Activated effector memory CD4-positive, alpha-beta T cell treated with Interleukin-2 at 50 U/mL for 16 hours (primary cell): Measurements from ENCODE around the gene XPR1.
"Not testable (repeated sequence)": the region's sequence is repeated elsewhere in the genome, so short reads cannot be mapped to it uniquely, and the experiment has no call there.

Experiments used
- DNase-seq: peaks from one replicate; pipeline ENCODE4 v3.0.0-alpha.2; 2020

The XPR1 gene

DNA sequence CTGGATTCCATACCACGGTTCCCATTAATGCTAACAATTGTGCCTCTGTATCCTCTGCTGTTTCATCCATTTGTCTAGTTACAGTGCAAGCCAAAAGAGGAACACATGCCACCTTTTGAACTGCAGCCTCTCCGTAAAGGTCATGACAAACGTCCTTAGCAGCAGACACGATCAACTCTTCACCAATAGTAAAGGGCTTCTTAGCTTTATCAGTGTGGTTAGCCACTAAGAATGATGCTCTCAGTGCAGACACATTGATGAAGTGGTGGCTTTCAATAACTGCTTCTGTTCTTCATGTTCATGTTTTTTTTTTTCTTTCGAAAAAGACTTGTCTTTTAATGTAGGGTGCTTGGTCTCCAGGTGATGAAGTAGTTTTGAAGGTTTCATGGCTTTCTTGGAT is 14.3 kb downstream of the XPR1 start:
- DNase-seq: no peak

DNA sequence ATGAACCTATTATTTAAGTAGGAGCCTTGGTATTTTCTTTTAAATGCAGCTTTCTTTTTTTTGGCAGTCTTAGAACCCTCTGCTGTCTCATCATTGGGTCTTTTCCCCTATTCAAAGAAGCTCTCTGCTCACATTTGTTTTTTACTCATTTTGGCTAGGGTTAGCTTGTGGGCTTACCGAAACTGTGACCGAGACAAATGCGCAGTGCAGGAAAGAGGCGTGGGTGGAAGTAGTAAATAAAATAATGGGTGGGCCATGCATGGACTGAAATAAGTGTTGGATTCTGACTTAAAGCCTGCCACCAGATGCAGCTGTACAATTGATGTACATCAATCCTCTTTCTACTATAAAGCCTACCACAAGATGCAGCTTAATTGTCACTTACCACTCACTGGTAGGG is 14.7 kb downstream of the XPR1 start:
- DNase-seq: no peak

DNA sequence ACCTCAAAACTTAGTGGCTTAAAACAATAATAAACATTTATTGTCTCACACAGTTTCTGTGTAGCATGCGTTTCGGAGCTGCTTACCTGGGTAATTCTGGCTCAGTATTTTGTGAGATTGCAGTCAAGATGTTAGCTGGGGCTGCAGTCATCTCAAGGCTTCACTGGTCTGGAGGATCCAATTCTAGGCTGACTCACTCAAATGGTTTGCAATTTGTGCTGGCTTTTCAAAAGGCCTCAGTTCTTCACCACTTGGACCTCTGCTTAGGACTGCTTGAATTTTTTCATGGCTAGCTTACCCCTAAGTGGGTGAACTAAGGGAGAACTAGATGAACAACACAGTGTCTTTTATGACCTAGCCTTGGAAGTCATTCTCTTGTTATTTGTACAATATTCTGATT is 21.0 kb downstream of the XPR1 start:
- no peak for DNase-seq

GRCh38 chr1:180662709-180663108 is 30.9 kb downstream of the XPR1 start:
- no peak for DNase-seq

GRCh38 chr1:180670681-180671080 is 38.9 kb downstream of the XPR1 start:
- DNase-seq: no peak

DNA sequence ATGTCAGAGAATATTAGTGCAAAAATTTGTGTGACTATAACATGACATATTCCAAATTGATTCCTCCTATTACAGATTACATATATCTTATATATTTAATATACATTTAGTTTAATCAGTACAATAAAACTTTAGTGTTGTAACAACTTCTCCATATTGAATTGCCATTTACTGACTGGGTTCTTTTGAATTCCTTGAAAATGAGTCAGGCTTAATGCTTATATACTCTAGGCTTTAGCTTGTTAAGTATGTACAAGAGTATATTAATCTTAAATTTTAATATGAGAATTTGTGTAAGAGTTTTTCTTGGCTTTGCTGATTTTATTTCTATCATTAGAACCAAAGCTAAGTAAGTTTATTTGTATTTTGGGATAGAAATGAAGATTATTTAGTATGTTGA is 40.3 kb downstream of the XPR1 start:
- no peak for DNase-seq

DNA sequence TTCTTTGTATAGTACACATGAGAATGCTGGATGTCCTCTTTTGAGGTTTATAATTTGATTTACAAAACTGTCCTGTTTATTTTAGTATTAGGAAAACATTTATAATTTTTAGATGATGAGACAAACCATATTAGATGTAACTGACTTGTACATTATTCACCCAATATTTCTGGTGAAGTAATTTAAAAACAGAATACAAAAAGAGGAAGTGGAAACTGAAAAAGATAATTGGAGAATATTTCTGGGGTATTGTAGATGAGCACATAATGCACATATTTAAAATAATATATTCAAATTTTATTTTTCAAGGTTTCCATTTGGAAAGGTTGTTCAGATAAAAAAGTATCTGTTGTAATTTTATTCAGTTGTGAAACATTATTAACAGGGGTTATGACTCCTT is 40.7 kb downstream of the XPR1 start:
- DNase-seq: no peak

GRCh38 chr1:180674603-180675530 is 43.0 kb downstream of the XPR1 start:
- no peak for DNase-seq

DNA sequence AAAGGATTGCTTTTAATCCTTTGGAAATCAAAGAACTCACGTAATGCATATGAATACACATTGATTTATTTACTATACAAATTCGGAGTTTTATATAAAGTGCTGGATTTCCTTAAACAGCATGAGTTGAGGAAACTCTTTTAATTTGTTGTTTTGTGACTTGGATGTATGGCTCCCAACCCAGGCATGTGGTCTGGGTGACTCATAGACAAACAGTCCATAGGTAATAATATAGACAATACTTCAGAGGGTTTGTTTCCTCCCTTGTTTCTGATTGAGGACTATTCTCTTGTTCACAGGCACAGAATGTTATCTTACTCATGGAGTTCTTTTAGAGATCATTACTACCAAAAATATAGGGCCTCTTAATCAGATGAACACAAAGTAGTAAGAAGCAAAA is 43.8 kb downstream of the XPR1 start:
- DNase-seq: no peak

- no peak for DNase-seq
Observed at GRCh38 chr1:180680558-180681144, 48.8 kb downstream of the XPR1 start.

DNA sequence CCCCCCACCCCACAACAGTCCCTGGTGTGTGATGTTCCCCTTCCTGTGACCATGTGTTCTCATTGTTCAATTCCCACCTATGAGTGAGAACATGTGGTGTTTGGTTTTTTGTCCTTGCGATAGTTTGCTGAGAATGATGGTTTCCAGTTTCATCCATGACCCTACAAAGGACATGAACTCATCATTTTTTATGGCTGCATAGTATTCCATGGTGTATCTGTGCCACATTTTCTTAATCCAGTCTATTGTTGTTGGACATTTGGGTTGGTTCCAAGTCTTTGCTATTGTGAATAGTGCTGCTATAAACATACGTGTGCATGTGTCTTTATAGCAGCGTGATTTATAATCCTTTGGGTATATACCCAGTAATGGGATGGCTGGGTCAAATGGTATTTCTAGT is 51.3 kb downstream of the XPR1 start:
- not testable (repeated sequence) for DNase-seq

DNA sequence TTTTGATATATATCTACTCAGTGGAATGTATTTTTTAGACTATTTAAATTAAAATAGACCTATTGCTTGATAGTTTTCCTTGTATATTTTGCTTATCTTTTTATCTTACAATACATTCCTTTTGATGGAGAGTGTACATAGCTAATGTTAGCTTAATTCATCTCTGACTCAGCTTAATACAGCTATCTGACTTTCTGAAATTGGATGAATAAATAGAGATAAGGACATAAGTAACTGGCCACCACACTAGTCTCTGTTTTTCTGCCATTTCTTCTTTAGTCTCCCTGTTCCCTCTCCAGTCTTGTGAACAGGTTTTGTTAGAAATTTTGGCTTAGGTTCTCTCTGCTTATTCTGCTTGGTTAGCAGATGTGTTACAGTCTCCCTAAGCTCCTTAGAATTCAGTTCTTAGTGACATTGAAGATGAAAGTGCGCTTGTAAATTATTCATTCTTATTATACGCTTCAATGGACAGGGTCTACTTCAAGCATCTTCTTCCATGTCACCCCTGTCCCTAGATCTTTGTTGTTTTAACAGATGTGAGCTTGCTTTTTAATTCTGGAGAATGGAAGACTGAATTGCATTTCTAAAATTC is 59.6 kb downstream of the XPR1 start:
- no peak for DNase-seq

DNA sequence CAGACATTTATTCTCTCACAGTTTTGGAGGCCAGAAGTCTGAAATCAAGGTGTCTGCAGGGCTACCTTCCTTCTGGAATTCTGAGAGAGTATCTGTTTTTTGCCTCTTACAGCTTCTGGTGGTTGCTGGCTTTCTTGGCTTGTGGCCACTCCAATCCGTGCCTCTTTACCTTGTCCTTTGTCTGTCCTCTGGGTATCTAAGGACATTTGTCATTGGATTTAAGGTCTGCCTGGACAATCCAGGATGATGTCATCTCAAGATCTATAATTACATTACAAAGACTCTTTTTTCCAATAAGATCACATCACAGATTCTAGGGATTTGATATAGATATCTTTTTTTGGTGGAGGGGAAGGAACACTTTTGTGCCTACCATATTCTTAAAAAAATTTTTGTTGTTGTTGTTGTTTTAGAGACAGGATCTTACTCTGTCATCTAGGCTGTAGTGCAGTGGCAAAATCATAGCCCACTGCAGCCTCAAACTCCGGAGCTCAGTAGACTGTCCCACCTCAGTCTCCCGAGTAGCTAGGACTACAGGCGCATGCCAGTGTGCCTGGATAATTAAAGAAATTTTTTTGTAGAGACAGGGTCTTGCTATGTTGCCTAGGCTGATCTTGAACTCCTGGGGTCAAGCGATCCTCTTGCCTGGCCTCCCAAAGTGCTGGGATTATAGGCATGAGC is 61.9 kb downstream of the XPR1 start:
- DNase-seq: no peak

DNA sequence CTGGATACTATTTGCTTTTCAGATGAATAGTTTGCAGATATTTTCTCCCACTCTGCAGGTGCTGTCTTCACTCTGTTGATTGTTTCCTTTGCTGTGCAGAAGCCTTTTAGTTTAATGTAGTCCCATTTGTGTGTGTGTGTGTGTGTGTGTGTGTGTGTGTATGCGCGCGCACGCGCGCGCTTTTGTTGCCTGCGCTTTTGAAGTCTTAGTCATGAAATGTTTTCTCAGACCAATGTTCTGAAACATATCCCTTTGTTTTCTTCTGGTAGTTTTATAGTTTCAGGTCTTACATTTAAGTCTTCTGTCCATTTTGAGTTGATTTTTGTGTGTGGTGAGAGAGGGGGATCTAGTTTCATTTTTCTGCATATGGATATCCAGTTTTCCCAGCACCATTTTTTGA is 63.5 kb downstream of the XPR1 start:
- no peak for DNase-seq

- no peak for DNase-seq
Observed at GRCh38 chr1:180696361-180696760, 64.5 kb downstream of the XPR1 start.

DNA sequence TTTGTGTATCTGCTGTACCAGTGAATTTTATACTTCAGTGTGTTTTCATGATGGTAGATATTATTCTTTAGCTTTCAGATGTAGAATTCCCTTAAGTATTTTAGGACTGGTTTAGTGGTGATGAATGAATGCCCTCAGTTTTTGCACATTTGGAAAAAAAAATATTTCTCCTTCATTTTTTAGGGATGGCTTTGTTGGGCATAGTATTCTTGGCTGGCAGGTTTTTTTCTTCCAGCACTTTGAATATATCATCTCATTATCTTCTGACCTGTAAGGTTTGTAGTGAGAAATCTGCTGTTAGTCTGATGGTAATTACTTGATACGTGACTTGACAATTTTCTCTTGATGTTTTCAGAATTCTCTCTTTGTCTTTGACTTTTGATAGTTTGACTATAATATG is 66.8 kb downstream of the XPR1 start:
- DNase-seq: no peak

GRCh38 chr1:180702376-180702775 is 70.6 kb downstream of the XPR1 start:
- DNase-seq: not testable (repeated sequence)

GRCh38 chr1:180710746-180711145 is 78.9 kb downstream of the XPR1 start:
- not testable (repeated sequence) for DNase-seq

DNA sequence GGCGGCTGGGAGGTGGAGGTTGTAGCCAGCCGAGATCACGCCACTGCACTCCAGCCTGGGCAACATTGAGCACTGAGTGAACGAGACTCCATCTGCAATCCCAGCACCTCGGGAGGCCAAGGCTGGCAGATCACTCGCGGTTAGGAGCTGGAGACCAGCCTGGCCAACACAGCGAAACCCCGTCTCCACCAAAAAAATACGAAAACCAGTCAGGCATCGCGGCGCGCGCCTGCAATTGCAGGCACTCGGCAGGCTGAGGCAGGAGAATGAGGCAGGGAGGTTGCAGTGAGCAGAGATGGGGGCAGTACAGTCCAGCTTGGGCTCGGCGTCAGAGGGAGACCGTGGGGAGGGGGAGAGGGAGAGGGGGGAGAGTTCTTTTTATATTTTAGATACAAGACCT is 79.4 kb downstream of the XPR1 start:
- not testable (repeated sequence) for DNase-seq

GRCh38 chr1:180720753-180721152 is 88.9 kb downstream of the XPR1 start:
- DNase-seq: no peak

- no peak for DNase-seq
Observed at GRCh38 chr1:180722586-180722985, 90.8 kb downstream of the XPR1 start.

DNA sequence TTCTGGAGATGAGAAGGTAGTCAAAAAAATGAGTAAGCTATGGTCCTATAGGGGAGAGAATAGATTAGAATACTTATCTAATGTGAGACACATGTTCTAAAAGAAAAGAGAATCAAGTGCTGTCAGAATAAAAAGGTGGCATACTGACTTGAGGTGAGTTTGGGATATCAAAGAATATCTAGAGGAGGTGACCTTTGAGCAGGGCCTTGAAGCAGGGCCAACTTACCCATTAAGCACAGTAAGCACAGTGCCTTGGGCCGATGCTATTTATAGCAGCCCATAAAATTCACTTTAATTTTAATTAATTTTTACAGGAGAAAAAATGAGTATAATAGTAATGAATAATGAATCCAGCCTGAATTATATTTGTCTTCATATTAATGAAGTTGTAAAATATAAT is 92.2 kb downstream of the XPR1 start:
- no peak for DNase-seq

GRCh38 chr1:180726024-180726423 is 94.2 kb downstream of the XPR1 start:
- not testable (repeated sequence) for DNase-seq

DNA sequence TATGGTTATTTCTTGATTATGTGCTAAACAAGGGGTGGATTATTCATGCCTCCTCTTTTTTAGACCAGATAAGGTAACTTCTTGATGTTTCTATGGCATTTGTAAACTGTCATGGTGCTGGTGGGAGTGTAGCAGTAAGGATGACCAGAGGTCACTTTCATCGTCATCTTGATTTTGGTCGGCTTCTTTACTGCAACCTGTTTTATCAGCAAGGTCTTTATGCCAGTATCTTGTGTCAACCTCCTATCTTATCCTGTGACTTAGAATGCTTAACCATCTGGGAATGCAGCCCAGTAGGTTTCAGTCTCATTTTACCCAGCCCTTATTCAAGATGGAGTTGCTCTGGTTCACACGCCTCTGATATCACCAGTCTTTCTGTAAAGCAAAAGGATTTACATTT is 95.9 kb downstream of the XPR1 start:
- DNase-seq: not testable (repeated sequence)
